Thoracic aorta (tissue), 2 donors: ENCODE measurements around the gene CSF1. TPM values are rescaled to one million over a fixed set of nuclear protein-coding genes. Genes with fewer than 3 reads are reported as not detected.

Source experiments
- ATAC-seq: fragments of 150-250 bp; one replicate; pipeline ENCODE4 v1.8.0; 2017; ENCODE audit warnings: low read depth; ENCODE audit not compliant: insufficient number of reproducible peaks, low FRiP score
- DNase-seq: peaks from one replicate; pipeline ENCODE4 v3.0.0-alpha.2; 2020; ENCODE audit warnings: low spot score
- H3K27ac ChIP-seq, 2 donors: fragments of 200-600 bp; sonication (generic); 1 replicate in 1 of 2; 2 replicates in 1 of 2; pipeline ENCODE4 v1.5.1; 2016; ENCODE audit warnings: mild to moderate bottlenecking in 2 of 2, moderate library complexity in 2 of 2
- H3K27me3 ChIP-seq: fragments of 200-600 bp; sonication (generic); replicated peaks from 2 replicates; pipeline ENCODE4 v1.6.0; 2016; ENCODE audit warnings: mild to moderate bottlenecking; ENCODE audit not compliant: insufficient read depth
- H3K36me3 ChIP-seq: fragments of 200-600 bp; sonication (generic); one replicate; pipeline ENCODE4 v1.5.1; 2016
- H3K4me1 ChIP-seq, 2 donors: fragments of 200-600 bp; sonication (generic); 1 replicate in 1 of 2; 2 replicates in 1 of 2; pipeline versions ENCODE4 v1.5.1 to v1.6.0; 2016; ENCODE audit warnings: low read depth in 2 of 2, mild to moderate bottlenecking in 1 of 2; ENCODE audit not compliant: control insufficient read depth in 1 of 2
- H3K4me3 ChIP-seq: fragments of 200-600 bp; sonication (generic); 2 replicates; pipeline ENCODE4 v1.5.1; 2016; ENCODE audit warnings: mild to moderate bottlenecking
- H3K9me3 ChIP-seq: fragments of 200-600 bp; sonication (generic); 2 replicates; pipeline ENCODE4 v1.5.1; 2016
- total RNA-seq, 2 donors: library from RNA; depleted of rRNA; stranded (reverse); fragments of >200 nt; gene quantifications; one replicate each; pipeline versions ENCODE4 v1.1.0 to v1.2.3, GENCODE V29; 2016
- TF ChIP-seq, protein P1 (sequence below): fragments of 200-600 bp; sonication (generic); IDR thresholded peaks from one replicate; pipeline ENCODE4 v1.5.1; 2019; ENCODE audit warnings: antibody characterized with exemption

Gene CSF1
- total RNA-seq, 2 donors from 2014 or later = 146 to 171 TPM

DNA sequence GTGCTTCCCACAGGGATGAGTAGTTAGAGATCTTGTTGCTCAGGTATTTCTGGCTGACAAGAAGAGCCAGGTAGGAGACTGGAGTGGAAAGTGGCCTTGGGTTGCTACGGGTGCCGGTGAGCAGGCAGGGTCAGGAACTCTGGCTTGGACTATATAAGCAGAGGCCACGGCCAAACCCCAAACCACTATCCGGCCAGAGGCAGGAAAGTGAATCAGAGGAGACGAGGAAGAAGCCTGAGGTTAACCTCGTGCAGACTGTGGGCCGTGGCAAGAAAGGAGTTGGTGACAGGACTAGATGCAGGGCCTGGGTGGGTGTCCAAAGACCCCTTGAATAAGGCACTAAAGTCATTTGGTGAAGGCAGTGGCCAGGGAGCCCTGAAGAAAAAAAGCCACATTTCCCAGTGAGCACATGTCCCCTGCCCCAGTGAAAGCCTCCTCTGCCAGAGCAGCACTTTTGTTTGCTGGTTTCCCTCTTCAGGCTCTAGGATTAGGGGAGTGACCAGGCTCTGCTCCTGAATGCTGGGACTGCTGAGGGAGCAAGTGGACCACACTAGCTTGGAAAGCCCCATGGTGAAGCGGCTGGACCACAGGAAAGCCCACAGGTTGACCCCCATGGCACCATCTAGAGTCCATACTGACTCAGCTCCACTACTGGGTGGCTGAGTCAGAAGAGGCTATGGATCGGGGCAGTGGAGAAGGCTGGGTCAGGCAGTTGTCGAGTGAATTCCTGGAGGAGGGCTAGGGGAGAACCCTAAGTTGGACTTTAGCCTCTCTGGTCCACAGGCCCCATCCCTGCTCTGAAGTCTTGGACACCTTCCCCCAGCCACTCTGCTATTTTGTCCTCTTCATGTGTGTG is 23.4 kb downstream of the CSF1 start:
- ATAC-seq (no peak), DNase-seq (no peak)
- TF ChIP-seq, protein P1, sequence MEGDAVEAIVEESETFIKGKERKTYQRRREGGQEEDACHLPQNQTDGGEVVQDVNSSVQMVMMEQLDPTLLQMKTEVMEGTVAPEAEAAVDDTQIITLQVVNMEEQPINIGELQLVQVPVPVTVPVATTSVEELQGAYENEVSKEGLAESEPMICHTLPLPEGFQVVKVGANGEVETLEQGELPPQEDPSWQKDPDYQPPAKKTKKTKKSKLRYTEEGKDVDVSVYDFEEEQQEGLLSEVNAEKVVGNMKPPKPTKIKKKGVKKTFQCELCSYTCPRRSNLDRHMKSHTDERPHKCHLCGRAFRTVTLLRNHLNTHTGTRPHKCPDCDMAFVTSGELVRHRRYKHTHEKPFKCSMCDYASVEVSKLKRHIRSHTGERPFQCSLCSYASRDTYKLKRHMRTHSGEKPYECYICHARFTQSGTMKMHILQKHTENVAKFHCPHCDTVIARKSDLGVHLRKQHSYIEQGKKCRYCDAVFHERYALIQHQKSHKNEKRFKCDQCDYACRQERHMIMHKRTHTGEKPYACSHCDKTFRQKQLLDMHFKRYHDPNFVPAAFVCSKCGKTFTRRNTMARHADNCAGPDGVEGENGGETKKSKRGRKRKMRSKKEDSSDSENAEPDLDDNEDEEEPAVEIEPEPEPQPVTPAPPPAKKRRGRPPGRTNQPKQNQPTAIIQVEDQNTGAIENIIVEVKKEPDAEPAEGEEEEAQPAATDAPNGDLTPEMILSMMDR = no peak
- H3K4me1 ChIP-seq = peaks cover 10 to 24% of the 10 kb centered on the region in 2 donors
- no peaks in the 10 kb centered on the region for H3K27me3 ChIP-seq
- H3K27ac ChIP-seq = no peak overlapping the region
- peaks cover 9% of the 10 kb centered on the region for H3K36me3 ChIP-seq
- no peak overlapping the region for H3K4me3 ChIP-seq
- H3K9me3 ChIP-seq = peaks cover 5% of the 10 kb centered on the region

DNA sequence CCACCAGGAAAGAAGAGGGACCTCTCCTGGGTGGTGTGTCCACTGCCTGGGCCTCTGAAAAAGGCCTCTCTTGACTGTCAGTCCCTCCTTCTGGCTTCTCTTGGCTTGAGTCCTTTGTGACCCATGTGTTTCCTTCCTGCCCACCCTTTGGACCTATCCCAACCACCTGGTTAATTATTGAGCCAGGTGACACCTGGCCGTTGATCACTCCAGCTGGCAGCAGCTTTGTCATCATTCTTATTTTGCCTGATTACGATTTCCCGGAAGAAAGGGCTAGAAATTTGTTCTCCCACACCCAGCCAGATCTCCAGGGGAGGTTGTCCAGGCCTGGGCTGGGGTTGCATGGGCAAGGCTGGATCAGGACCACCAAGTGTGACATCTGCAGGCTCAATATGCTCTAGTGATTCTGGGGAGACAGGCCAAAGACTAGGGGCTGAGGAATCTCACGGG is 24.8 kb downstream of the CSF1 start:
- ATAC-seq (no peak), DNase-seq (no peak)
- no peaks in the 10 kb centered on the region for H3K36me3 ChIP-seq
- TF ChIP-seq, protein P1 = no peak
- peaks cover 8 to 10% of the 10 kb centered on the region in 2 donors for H3K4me1 ChIP-seq
- H3K27me3 ChIP-seq = no peaks in the 10 kb centered on the region
- H3K4me3 ChIP-seq = no peak overlapping the region
- H3K9me3 ChIP-seq = peaks cover 5% of the 10 kb centered on the region
- H3K27ac ChIP-seq = no peak overlapping the region

DNA sequence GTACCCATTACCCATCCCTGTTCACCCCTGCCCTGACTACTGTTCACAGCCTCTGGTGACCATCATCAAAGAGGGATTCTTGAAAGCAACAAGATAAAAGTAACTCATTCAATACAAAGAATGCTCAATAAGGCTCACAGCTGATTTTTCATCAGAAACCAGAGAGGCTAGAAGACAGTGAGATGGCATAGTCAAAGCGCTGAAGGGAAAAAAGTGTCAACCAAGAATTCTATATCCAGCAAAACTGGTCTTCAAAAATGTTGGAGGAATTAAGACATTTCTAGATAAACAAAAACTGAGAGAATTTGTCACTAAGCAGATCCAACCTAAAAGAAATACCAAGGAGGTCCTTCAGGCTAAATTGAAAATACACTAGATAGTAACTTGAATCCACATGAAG is 27.1 kb downstream of the CSF1 start:
- ATAC-seq = no peak
- no peaks in the 10 kb centered on the region for H3K27me3 ChIP-seq
- DNase-seq = no peak

DNA sequence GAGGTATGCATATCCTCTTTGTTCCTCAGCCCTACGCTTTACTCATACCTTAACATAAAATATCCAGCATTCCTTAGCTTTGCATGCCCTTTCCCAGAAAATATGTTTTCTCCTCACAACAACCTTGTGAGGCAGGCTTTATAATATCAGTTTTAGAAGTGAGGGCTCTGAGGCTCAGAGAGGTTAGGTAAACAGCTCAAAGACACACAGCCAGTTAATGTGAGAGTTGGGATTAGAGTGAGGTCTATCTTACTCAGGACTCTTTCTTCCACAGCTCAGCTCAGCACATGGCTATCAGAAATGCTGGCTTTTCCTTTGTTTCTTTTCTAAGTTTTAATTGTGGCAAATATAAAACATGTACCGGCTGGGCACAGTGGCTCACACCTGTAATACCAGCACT is 27.9 kb downstream of the CSF1 start:
- no peak overlapping the region for H3K27ac ChIP-seq
- H3K4me1 ChIP-seq = no peaks in the 10 kb centered on the region
- H3K9me3 ChIP-seq = peaks cover 5% of the 10 kb centered on the region
- no peak overlapping the region for H3K4me3 ChIP-seq
- no peaks in the 10 kb centered on the region for H3K36me3 ChIP-seq
- ATAC-seq (no peak), DNase-seq (no peak)
- H3K27me3 ChIP-seq = no peaks in the 10 kb centered on the region
- TF ChIP-seq, protein P1 = no peak

More for the DNA sequence above, 27.1 kb downstream of the CSF1 start:
- H3K36me3 ChIP-seq = no peaks in the 10 kb centered on the region
- H3K27ac ChIP-seq = no peak overlapping the region
- TF ChIP-seq, protein P1 = no peak
- no peak overlapping the region for H3K4me3 ChIP-seq
- no peaks in the 10 kb centered on the region for H3K4me1 ChIP-seq
- peaks cover 5% of the 10 kb centered on the region for H3K9me3 ChIP-seq

DNA sequence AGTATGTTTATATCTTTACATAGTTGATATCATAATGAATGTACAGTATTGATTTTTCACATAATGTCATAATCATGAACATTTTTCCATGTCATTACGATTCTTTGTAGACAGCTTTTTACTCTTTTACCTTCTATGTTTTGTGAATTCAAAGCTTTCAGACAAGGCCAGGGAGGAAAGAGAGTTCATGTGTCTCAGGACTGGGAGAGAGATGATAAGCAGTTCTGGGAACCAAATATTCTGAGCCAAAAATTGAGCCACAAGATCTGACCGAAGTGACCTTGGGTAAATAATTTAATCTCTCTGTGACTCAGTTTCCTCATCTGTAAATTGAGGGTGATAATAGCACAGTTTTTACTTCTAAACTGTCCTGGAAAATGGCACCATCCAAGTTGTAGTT is 31.8 kb downstream of the CSF1 start:
- ATAC-seq (no peak), DNase-seq (no peak)
- TF ChIP-seq, protein P1 = no peak
- Histone ChIP-seq H3K27ac (no peak overlapping the region), H3K36me3 (no peaks in the 10 kb centered on the region), H3K9me3 (peaks cover 5% of the 10 kb centered on the region), H3K27me3 (no peaks in the 10 kb centered on the region), H3K4me3 (no peak overlapping the region), H3K4me1 (no peaks in the 10 kb centered on the region)
